H9 (cell line): ENCODE measurements around the gene SMAD3. TPM values are rescaled to one million over a fixed set of nuclear protein-coding genes. Genes with fewer than 3 reads are reported as not detected.
A peak's percentile ranks its signal among the peaks of the same experiment; 100 is the strongest.

Source experiments
- DNase-seq: peaks from one replicate; pipeline ENCODE4 v3.0.0-alpha.2; 2017
- H2AFZ ChIP-seq: one replicate; pipeline ENCODE4 v1.6.1; 2013; ENCODE audit warnings: mild to moderate bottlenecking, low read length, control low read depth, moderate library complexity
- H2AK5ac ChIP-seq: 2 replicates; pipeline ENCODE4 v1.6.1; 2013; ENCODE audit warnings: low read length, control low read depth, mixed read lengths; ENCODE audit not compliant: insufficient read length
- H2BK120ac ChIP-seq: one replicate; pipeline ENCODE4 v1.6.1; 2013; ENCODE audit warnings: low read depth, mild to moderate bottlenecking, low read length, control low read depth, inconsistent platforms; ENCODE audit not compliant: poor library complexity, severe bottlenecking
- H2BK12ac ChIP-seq: 2 replicates; pipeline ENCODE4 v1.6.1; 2013; ENCODE audit warnings: low read length, control low read depth, mixed read lengths, low read depth; ENCODE audit not compliant: insufficient read length
- H2BK15ac ChIP-seq: 2 replicates; pipeline ENCODE4 v1.6.1; 2013; ENCODE audit warnings: low read depth, low read length, control low read depth
- H2BK20ac ChIP-seq: one replicate; pipeline ENCODE4 v1.6.1; 2013; ENCODE audit warnings: low read depth, mild to moderate bottlenecking, low read length, control low read depth, inconsistent platforms; ENCODE audit not compliant: poor library complexity, severe bottlenecking
- H2BK5ac ChIP-seq: 2 replicates; pipeline ENCODE4 v1.6.1; 2013; ENCODE audit warnings: low read length, control low read depth, mixed read lengths; ENCODE audit not compliant: insufficient read length
- H3K14ac ChIP-seq: 2 replicates; pipeline ENCODE4 v1.6.1; 2013; ENCODE audit warnings: low read length, control low read depth; ENCODE audit not compliant: insufficient read depth
- H3K18ac ChIP-seq: 2 replicates; pipeline ENCODE4 v1.6.1; 2013; ENCODE audit warnings: low read depth, mild to moderate bottlenecking, mixed read lengths, low read length, control low read depth; ENCODE audit not compliant: insufficient read length
- H3K23ac ChIP-seq: 2 replicates; pipeline ENCODE4 v1.6.1; 2013; ENCODE audit warnings: low read length, control low read depth, mixed read lengths, low read depth; ENCODE audit not compliant: insufficient read length
- H3K23me2 ChIP-seq: 2 replicates; pipeline ENCODE4 v1.6.1; 2013; ENCODE audit warnings: low read depth, mild to moderate bottlenecking, mixed read lengths, low read length, control low read depth; ENCODE audit not compliant: insufficient read length, poor library complexity, severe bottlenecking
- H3K27ac ChIP-seq: 2 replicates; pipeline ENCODE4 v1.5.1; 2013; ENCODE audit warnings: low read length, control low read depth, mixed read lengths, low read depth; ENCODE audit not compliant: insufficient read length
- H3K27me3 ChIP-seq: 2 replicates; pipeline ENCODE4 v1.6.1; 2013; ENCODE audit warnings: low read length, control low read depth, inconsistent platforms; ENCODE audit not compliant: insufficient read depth
- H3K4ac ChIP-seq: 2 replicates; pipeline ENCODE4 v1.6.1; 2013; ENCODE audit warnings: low read depth, mild to moderate bottlenecking, control low read depth, inconsistent platforms, low read length, moderate library complexity
- H3K4me1 ChIP-seq: 2 replicates; pipeline ENCODE4 v1.6.1; 2013; ENCODE audit warnings: low read length, control low read depth, inconsistent platforms; ENCODE audit not compliant: insufficient read depth
- H3K4me2 ChIP-seq: 2 replicates; pipeline ENCODE4 v1.6.1; 2013; ENCODE audit warnings: low read length, control low read depth, mixed read lengths; ENCODE audit not compliant: insufficient read length, insufficient read depth
- H3K56ac ChIP-seq: 2 replicates; pipeline ENCODE4 v1.6.1; 2013; ENCODE audit warnings: low read depth, mild to moderate bottlenecking, mixed read lengths, low read length, control low read depth; ENCODE audit not compliant: insufficient read length
- H3K79me1 ChIP-seq: 2 replicates; pipeline ENCODE4 v1.6.1; 2013; ENCODE audit warnings: low read depth, mild to moderate bottlenecking, moderate library complexity, low read length, control low read depth, inconsistent platforms; ENCODE audit not compliant: insufficient read depth, poor library complexity, severe bottlenecking
- H3K79me2 ChIP-seq: 2 replicates; pipeline ENCODE4 v1.6.1; 2013; ENCODE audit warnings: low read length, control low read depth, inconsistent platforms; ENCODE audit not compliant: insufficient read depth
- H3K9ac ChIP-seq: 2 replicates; pipeline ENCODE4 v1.6.1; 2013; ENCODE audit warnings: low read length, control low read depth, mixed read lengths; ENCODE audit not compliant: insufficient read length; ENCODE audit errors: extremely low read depth
- H3K9me3 ChIP-seq: one replicate; pipeline ENCODE4 v1.6.1; 2013; ENCODE audit warnings: low read depth, low read length, inconsistent platforms; ENCODE audit not compliant: control insufficient read depth
- H3T11ph ChIP-seq: one replicate; pipeline ENCODE4 v1.6.1; 2013; ENCODE audit warnings: mild to moderate bottlenecking, low read length, control low read depth, inconsistent platforms
- H4K20me1 ChIP-seq: one replicate; pipeline ENCODE4 v1.6.1; 2013; ENCODE audit not compliant: control insufficient read depth, insufficient read length, insufficient read depth
- H4K5ac ChIP-seq: 2 replicates; pipeline ENCODE4 v1.6.1; 2013; ENCODE audit warnings: low read depth, mild to moderate bottlenecking, mixed read lengths, low read length, control low read depth; ENCODE audit not compliant: insufficient read length
- H4K8ac ChIP-seq: replicated peaks from 2 replicates; pipeline ENCODE4 v1.6.1; 2013; ENCODE audit warnings: low read length, control low read depth, mixed read lengths, low read depth; ENCODE audit not compliant: insufficient read length
- H4K91ac ChIP-seq: 2 replicates; pipeline ENCODE4 v1.6.1; 2013; ENCODE audit warnings: low read depth, mild to moderate bottlenecking, moderate library complexity, mixed read lengths, low read length, control low read depth; ENCODE audit not compliant: insufficient read length
- H3K27ac Mint-ChIP-seq, 3 experiments: 2 replicates in 2 of 3; 3 replicates in 1 of 3; pipeline ENCODE4 v1.8.0; 2020 to 2021; ENCODE audit warnings: mixed read lengths in 3 of 3, mild to moderate bottlenecking in 1 of 3, moderate library complexity in 1 of 3
- H3K27me3 Mint-ChIP-seq: 2 replicates; pipeline ENCODE4 v1.8.0; 2021; ENCODE audit warnings: low read depth, mild to moderate bottlenecking, moderate library complexity, mixed read lengths
- H3K36me3 Mint-ChIP-seq, 3 experiments: 2 replicates in 2 of 3; 3 replicates in 1 of 3; pipeline ENCODE4 v1.8.0; 2020 to 2021; ENCODE audit warnings: low read depth in 3 of 3, mixed read lengths in 3 of 3; ENCODE audit not compliant: insufficient read depth in 1 of 3
- H3K4me1 Mint-ChIP-seq, 2 experiments: 2 replicates each; pipeline ENCODE4 v1.8.0; 2020; ENCODE audit warnings: mixed read lengths in 2 of 2
- H3K4me3 Mint-ChIP-seq, 2 experiments: 2 replicates in 1 of 2; 3 replicates in 1 of 2; pipeline ENCODE4 v1.8.0; 2020 to 2021; ENCODE audit warnings: mild to moderate bottlenecking in 2 of 2, mixed read lengths in 2 of 2, moderate library complexity in 1 of 2
- H3K9me3 Mint-ChIP-seq, 2 experiments: 2 replicates in 1 of 2; 3 replicates in 1 of 2; pipeline ENCODE4 v1.8.0; 2020; ENCODE audit warnings: mild to moderate bottlenecking in 2 of 2, mixed read lengths in 2 of 2, moderate library complexity in 1 of 2
- WGBS: extraction: QIAGEN DNeasy Blood & Tissue Kit; methylation state at CpG from one replicate; pipeline ENCODE4 v1.1.7; 2013; ENCODE audit warnings: missing lambda C conversion rate, low lambda C conversion rate, mixed read lengths; ENCODE audit not compliant: insufficient read length; ENCODE audit errors: extremely low coverage; 5-methylcytosine and 5-hydroxymethylcytosine counted together
- total RNA-seq: library from RNA; stranded (reverse); gene quantifications from 2 replicates; pipeline ENCODE4 v1.2.1, GENCODE V29; 2021
- TF ChIP-seq, protein P1 (sequence below): fragments of 200-600 bp; sonication (generic); conservative IDR thresholded peaks from 3 replicates; pipeline ENCODE4 v1.8.0; 2021; ENCODE audit warnings: antibody characterized with exemption, mild to moderate bottlenecking

SMAD3 gene
- total RNA-seq, 1 experiment from 2014 or later, result 26.7 TPM

- Histone ChIP-seq H2BK5ac (no peak overlapping the region), H3K9ac (no peak overlapping the region), H3K4me2 (no peak overlapping the region), H3K56ac (no peak overlapping the region), H3T11ph (no peak overlapping the region), H2BK12ac (no peak overlapping the region), H3K27ac (no peak overlapping the region), H3K14ac (no peak overlapping the region), H4K91ac (no peak overlapping the region), H2BK120ac (no peak overlapping the region), H4K20me1 (no peaks in the 10 kb centered on the region), H4K8ac (no peak overlapping the region), H3K79me1 (no peaks in the 10 kb centered on the region), H3K18ac (no peak overlapping the region), H3K4me1 (peaks cover under 1% of the 10 kb centered on the region; the same call in 1 of the 2 replicates), H4K5ac (no peak overlapping the region), H3K23me2 (no peaks in the 10 kb centered on the region), H2AK5ac (no peak overlapping the region), H2BK20ac (no peak overlapping the region), H3K4ac (no peak overlapping the region), H2AFZ (no peak overlapping the region), H3K23ac (no peak overlapping the region), H3K9me3 (no peaks in the 10 kb centered on the region), H2BK15ac (no peak overlapping the region), H3K79me2 (no peaks in the 10 kb centered on the region), H3K27me3 (no peaks in the 10 kb centered on the region)
- Mint-ChIP-seq H3K27ac (peak overlapping the region in 2 of 3 experiments; percentile 19 to 22; a peak in 2 of 7 replicates), H3K4me3 (no peak overlapping the region), H3K9me3 (no peaks in the 10 kb centered on the region), H3K27me3 (no peaks in the 10 kb centered on the region), H3K36me3 (peaks cover 0 to 5% (median 0%) of the 10 kb centered on the region in 3 experiments; a peak in 2 of 7 replicates), H3K4me1 (peaks cover 36 to 42% of the 10 kb centered on the region in 2 experiments)
- TF ChIP-seq, protein P1, sequence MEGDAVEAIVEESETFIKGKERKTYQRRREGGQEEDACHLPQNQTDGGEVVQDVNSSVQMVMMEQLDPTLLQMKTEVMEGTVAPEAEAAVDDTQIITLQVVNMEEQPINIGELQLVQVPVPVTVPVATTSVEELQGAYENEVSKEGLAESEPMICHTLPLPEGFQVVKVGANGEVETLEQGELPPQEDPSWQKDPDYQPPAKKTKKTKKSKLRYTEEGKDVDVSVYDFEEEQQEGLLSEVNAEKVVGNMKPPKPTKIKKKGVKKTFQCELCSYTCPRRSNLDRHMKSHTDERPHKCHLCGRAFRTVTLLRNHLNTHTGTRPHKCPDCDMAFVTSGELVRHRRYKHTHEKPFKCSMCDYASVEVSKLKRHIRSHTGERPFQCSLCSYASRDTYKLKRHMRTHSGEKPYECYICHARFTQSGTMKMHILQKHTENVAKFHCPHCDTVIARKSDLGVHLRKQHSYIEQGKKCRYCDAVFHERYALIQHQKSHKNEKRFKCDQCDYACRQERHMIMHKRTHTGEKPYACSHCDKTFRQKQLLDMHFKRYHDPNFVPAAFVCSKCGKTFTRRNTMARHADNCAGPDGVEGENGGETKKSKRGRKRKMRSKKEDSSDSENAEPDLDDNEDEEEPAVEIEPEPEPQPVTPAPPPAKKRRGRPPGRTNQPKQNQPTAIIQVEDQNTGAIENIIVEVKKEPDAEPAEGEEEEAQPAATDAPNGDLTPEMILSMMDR, result no peak
- DNase-seq, result no peak
- WGBS, result no CpG with 5 or more reads among the region's 4 CpGs
Measured at GRCh38 chr15:67097424-67097823, 32.0 kb downstream of the SMAD3 start.
